Ishikawa (cell line): ENCODE data around the gene GPX7.

ENCODE experiments used
- CEBPB ChIP-seq: IDR thresholded peaks from 2 replicates; pipeline ENCODE4 v1.6.1; 2012
- EGR1 ChIP-seq: IDR thresholded peaks from 2 replicates; pipeline ENCODE4 v1.6.1; 2012
- EP300 ChIP-seq: IDR thresholded peaks from 2 replicates; pipeline ENCODE4 v1.6.1; 2012; ENCODE audit warnings: borderline replicate concordance
- FOXM1 ChIP-seq: IDR thresholded peaks from 2 replicates; pipeline ENCODE4 v1.6.1; 2012; ENCODE audit warnings: low read depth, borderline replicate concordance
- MAX ChIP-seq: IDR thresholded peaks from 2 replicates; pipeline ENCODE4 v1.6.1; 2012
- NFIC ChIP-seq: IDR thresholded peaks from 2 replicates; pipeline ENCODE4 v1.6.1; 2012
- RAD21 ChIP-seq: IDR thresholded peaks from 2 replicates; pipeline ENCODE4 v1.6.1; 2012; ENCODE audit warnings: low read depth
- REST ChIP-seq: IDR thresholded peaks from 2 replicates; pipeline ENCODE4 v1.6.1; 2012; ENCODE audit warnings: low read depth, mild to moderate bottlenecking
- TAF1 ChIP-seq: IDR thresholded peaks from 2 replicates; pipeline ENCODE4 v1.6.1; 2012; ENCODE audit warnings: low read depth, mild to moderate bottlenecking
- TCF12 ChIP-seq: IDR thresholded peaks from 2 replicates; pipeline ENCODE4 v1.6.1; 2012; ENCODE audit warnings: low read depth
- TEAD4 ChIP-seq: IDR thresholded peaks from 2 replicates; pipeline ENCODE4 v1.6.1; 2012
- YY1 ChIP-seq: IDR thresholded peaks from 2 replicates; pipeline ENCODE4 v1.6.1; 2012; ENCODE audit warnings: low read depth
- ZBTB7A ChIP-seq: IDR thresholded peaks from 2 replicates; pipeline ENCODE4 v1.6.1; 2012; ENCODE audit warnings: low read depth

- TF ChIP-seq EGR1 (no peak), MAX (no peak), YY1 (no peak), EP300 (no peak), TCF12 (no peak), REST (no peak), ZBTB7A (no peak), TEAD4 (no peak), CEBPB (no peak), RAD21 (no peak), NFIC (no peak), FOXM1 (no peak), TAF1 (no peak)
These were observed 13.6 kb upstream of the GPX7 start for GRCh38 chr1:52588535-52588934.
